B cell (primary cell): ENCODE data around the gene TMSB4X.

Experiments used
- EZH2 ChIP-seq: IDR thresholded peaks from 2 replicates; pipeline ENCODE4 v1.6.1; 2012; ENCODE audit warnings: borderline replicate concordance, low read depth, mild to moderate bottlenecking, moderate library complexity, low read length; ENCODE audit not compliant: insufficient read depth, poor library complexity, severe bottlenecking
- TF ChIP-seq, protein P1 (sequence below): fragments of 200-600 bp; IDR thresholded peaks from one replicate; pipeline ENCODE4 v1.8.0; 2022; ENCODE audit warnings: antibody characterized with exemption, mild to moderate bottlenecking

DNA sequence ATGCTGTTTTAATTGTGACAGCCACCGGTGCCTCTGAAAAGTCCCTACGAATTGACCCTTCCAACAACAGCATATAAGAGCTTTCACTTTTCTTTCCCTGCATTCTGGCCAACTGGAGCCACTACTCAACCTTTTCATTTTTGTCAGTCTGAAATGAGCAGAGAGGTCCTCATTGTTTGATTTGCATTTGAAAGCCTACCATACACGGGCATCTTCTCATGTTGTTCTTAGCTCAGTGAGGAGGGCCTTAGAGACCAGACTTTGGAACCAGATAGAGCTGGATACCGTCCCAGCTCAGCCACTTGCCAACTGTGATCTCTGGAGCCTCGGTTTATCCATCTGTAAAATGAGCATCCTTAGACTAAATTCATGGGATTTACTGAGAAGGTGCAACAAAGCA, 16.9 kb upstream of the TMSB4X start:
- TF ChIP-seq, protein P1, sequence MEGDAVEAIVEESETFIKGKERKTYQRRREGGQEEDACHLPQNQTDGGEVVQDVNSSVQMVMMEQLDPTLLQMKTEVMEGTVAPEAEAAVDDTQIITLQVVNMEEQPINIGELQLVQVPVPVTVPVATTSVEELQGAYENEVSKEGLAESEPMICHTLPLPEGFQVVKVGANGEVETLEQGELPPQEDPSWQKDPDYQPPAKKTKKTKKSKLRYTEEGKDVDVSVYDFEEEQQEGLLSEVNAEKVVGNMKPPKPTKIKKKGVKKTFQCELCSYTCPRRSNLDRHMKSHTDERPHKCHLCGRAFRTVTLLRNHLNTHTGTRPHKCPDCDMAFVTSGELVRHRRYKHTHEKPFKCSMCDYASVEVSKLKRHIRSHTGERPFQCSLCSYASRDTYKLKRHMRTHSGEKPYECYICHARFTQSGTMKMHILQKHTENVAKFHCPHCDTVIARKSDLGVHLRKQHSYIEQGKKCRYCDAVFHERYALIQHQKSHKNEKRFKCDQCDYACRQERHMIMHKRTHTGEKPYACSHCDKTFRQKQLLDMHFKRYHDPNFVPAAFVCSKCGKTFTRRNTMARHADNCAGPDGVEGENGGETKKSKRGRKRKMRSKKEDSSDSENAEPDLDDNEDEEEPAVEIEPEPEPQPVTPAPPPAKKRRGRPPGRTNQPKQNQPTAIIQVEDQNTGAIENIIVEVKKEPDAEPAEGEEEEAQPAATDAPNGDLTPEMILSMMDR = no peak
- no peak for TF ChIP-seq EZH2
